GM12878 (cell line): ENCODE results near the gene USP38. TPM values are rescaled to one million over a fixed set of nuclear protein-coding genes. Genes with fewer than 3 reads are reported as not detected.

Experiments used
- ATAC-seq: fragments of 200-7000 bp; cut with Tn5 transposase; 3 replicates; pipeline ENCODE4 v1.9.1; 2020; ENCODE audit warnings: mild to moderate bottlenecking, moderate library complexity
- BruUV-seq: library from RNA; stranded (reverse); fragments of 400-500 nt; replicated peaks from 2 replicates; lab custom pipeline; 2021; lab: Mats Ljungman, UMichigan
- CTCF ChIA-PET: fragments of 300-600 bp; sonication (Branson Sonifier 250); formaldehyde crosslinking; extraction: SDS; loops from one replicate; lab custom pipeline; 2021; ENCODE audit warnings: inconsistent platforms; lab: Yijun Ruan, JAX
- POLR2A ChIA-PET: fragments of 350-600 bp; formaldehyde crosslinking; extraction: SDS; loops from one replicate; lab custom pipeline; 2021; ENCODE audit warnings: inconsistent platforms; lab: Charles Lee
- RAD21 ChIA-PET: fragments of 300-600 bp; sonication (Branson Sonifier 250); formaldehyde crosslinking; loops from one replicate; lab custom pipeline; 2023; ENCODE audit warnings: antibody characterized with exemption; ENCODE audit not compliant: unreplicated experiment; lab: Charles Lee
- SMC1A ChIA-PET: fragments of 300-600 bp; sonication (Branson Sonifier 250); formaldehyde crosslinking; loops from one replicate; lab custom pipeline; 2023; ENCODE audit not compliant: unreplicated experiment, uncharacterized antibody; lab: Charles Lee
- DNase-seq: peaks from one replicate; pipeline ENCODE4 v3.0.0-alpha.2; 2011; ENCODE audit warnings: low read depth, low spot score
- FAIRE-seq: peaks from 3 replicates; lab custom pipeline; 2011; peaks lifted over from hg19 to GRCh38; lab: Jason Lieb, UNC
- H2AFZ ChIP-seq: 2 replicates; pipeline ENCODE4 v1.6.0; 2011; ENCODE audit warnings: low read depth, low read length, control low read depth; ENCODE audit not compliant: control insufficient read depth
- H3K27ac ChIP-seq: 2 replicates; pipeline ENCODE4 v1.5.1; 2011; ENCODE audit warnings: control low read depth; ENCODE audit not compliant: control insufficient read depth, insufficient read depth
- H3K27me3 ChIP-seq, 2 experiments: replicated peaks in 1 of 2; 2 replicates each; pipeline versions ENCODE4 v1.6.0 to v1.6.1; 2011; ENCODE audit warnings: low read length in 1 of 2; ENCODE audit not compliant: control insufficient read depth in 2 of 2, insufficient read depth in 2 of 2
- H3K36me3 ChIP-seq, 2 experiments: 2 replicates each; pipeline ENCODE4 v1.5.1; 2011; ENCODE audit warnings: low read length in 1 of 2; ENCODE audit not compliant: control insufficient read depth in 2 of 2, insufficient read depth in 2 of 2
- H3K4me1 ChIP-seq: 2 replicates; pipeline ENCODE4 v1.6.1; 2011; ENCODE audit warnings: mild to moderate bottlenecking, low read length, moderate library complexity, mixed read lengths; ENCODE audit not compliant: control insufficient read depth, insufficient read depth
- H3K4me2 ChIP-seq: 2 replicates; pipeline ENCODE4 v1.6.0; 2011; ENCODE audit warnings: control low read depth; ENCODE audit not compliant: control insufficient read depth, insufficient read depth
- H3K4me3 ChIP-seq: fragments of 200-600 bp; sonication (generic); 2 replicates; pipeline ENCODE4 v1.5.1; 2016
- H3K79me2 ChIP-seq: 2 replicates; pipeline ENCODE4 v1.6.0; 2011; ENCODE audit warnings: low read length; ENCODE audit not compliant: control insufficient read depth, insufficient read depth
- H3K9ac ChIP-seq: 2 replicates; pipeline ENCODE4 v1.8.0; 2011; ENCODE audit warnings: low read length, control low read depth, mixed read lengths; ENCODE audit not compliant: control insufficient read depth, insufficient read depth
- H3K9me3 ChIP-seq: replicated peaks from 3 replicates; pipeline ENCODE4 v1.5.1; 2011; ENCODE audit warnings: mild to moderate bottlenecking, low read length; ENCODE audit not compliant: control insufficient read depth, insufficient read depth
- H4K20me1 ChIP-seq: 2 replicates; pipeline ENCODE4 v1.6.0; 2011; ENCODE audit not compliant: control insufficient read depth, insufficient read depth
- ASH2L ChIP-seq: fragments of 300-600, 200-600 bp; sonication (generic); IDR thresholded peaks from 2 replicates; pipeline ENCODE4 v1.6.1; 2017; ENCODE audit warnings: low read depth, mild to moderate bottlenecking, borderline replicate concordance
- BRCA1 ChIP-seq: IDR thresholded peaks from 2 replicates; pipeline ENCODE4 v1.6.1; 2011; ENCODE audit warnings: low read depth, low read length, improper control_type of control experiment
- DPF2 ChIP-seq: fragments of 450-650 bp; IDR thresholded peaks from 2 replicates; pipeline ENCODE4 v1.6.1; 2017; ENCODE audit warnings: mild to moderate bottlenecking
- EGR1 ChIP-seq, 2 experiments: IDR thresholded peaks; 1 replicate in 1 of 2; 2 replicates in 1 of 2; pipeline ENCODE4 v1.6.1; 2011 to 2012; ENCODE audit warnings: low read depth in 2 of 2, low read length in 2 of 2, borderline replicate concordance in 1 of 2, mild to moderate bottlenecking in 1 of 2, moderate library complexity in 1 of 2
- EP300 ChIP-seq, 2 experiments: fragments of 150-350 bp in 1 of 2; IDR thresholded peaks; 2 replicates each; pipeline ENCODE4 v1.6.1; 2011 to 2012; ENCODE audit warnings: low read depth in 2 of 2, low read length in 2 of 2, borderline replicate concordance in 1 of 2, improper control_type of control experiment in 1 of 2, inconsistent platforms in 1 of 2; ENCODE audit not compliant: control insufficient read depth in 1 of 2
- NFIC ChIP-seq: IDR thresholded peaks from 2 replicates; pipeline ENCODE4 v1.6.1; 2012; ENCODE audit warnings: low read depth, mild to moderate bottlenecking, inconsistent platforms, low read length, moderate library complexity
- NFYA ChIP-seq: IDR thresholded peaks from 2 replicates; pipeline ENCODE4 v1.6.1; 2011; ENCODE audit warnings: low read depth, mild to moderate bottlenecking, low read length, improper control_type of control experiment, borderline replicate concordance
- NR2C2 ChIP-seq: IDR thresholded peaks from 2 replicates; pipeline ENCODE4 v1.6.1; 2011; ENCODE audit warnings: borderline replicate concordance, low read depth; ENCODE audit not compliant: control insufficient read depth, insufficient read length
- PAX5 ChIP-seq: IDR thresholded peaks from 2 replicates; pipeline ENCODE4 v1.6.1; 2011; ENCODE audit warnings: low read depth, low read length, borderline replicate concordance
- PML ChIP-seq: IDR thresholded peaks from 2 replicates; pipeline ENCODE4 v1.6.1; 2012; ENCODE audit warnings: low read length, inconsistent platforms
- RELA ChIP-seq: fragments of 450-650 bp; IDR thresholded peaks from 2 replicates; pipeline ENCODE4 v1.8.0; 2014; ENCODE audit warnings: borderline replicate concordance; ENCODE audit not compliant: partially characterized antibody
- SIN3A ChIP-seq: IDR thresholded peaks from 2 replicates; pipeline ENCODE4 v1.6.1; 2012; ENCODE audit warnings: low read depth, low read length, improper control_type of control experiment
- SKIL ChIP-seq: fragments of 450-650 bp; IDR thresholded peaks from 2 replicates; pipeline ENCODE4 v1.6.1; 2017; ENCODE audit warnings: mild to moderate bottlenecking, low read depth, inconsistent platforms; ENCODE audit not compliant: poor library complexity, severe bottlenecking
- STAT1 ChIP-seq: fragments of 450-650 bp; conservative IDR thresholded peaks from 2 replicates; pipeline ENCODE4 v1.6.1; 2014; ENCODE audit warnings: antibody characterized with exemption, mild to moderate bottlenecking
- TBL1XR1 ChIP-seq: IDR thresholded peaks from 2 replicates; pipeline ENCODE4 v1.6.1; 2012; ENCODE audit warnings: low read depth, low read length, improper control_type of control experiment
- TCF7 ChIP-seq: IDR thresholded peaks from 2 replicates; pipeline ENCODE4 v1.6.1; 2014; ENCODE audit warnings: antibody characterized with exemption, borderline replicate concordance
- USF1 ChIP-seq: IDR thresholded peaks from 2 replicates; pipeline ENCODE4 v1.6.1; 2011; ENCODE audit warnings: borderline replicate concordance, low read depth, mild to moderate bottlenecking, moderate library complexity, mixed read lengths, low read length; ENCODE audit not compliant: insufficient read depth; ENCODE audit errors: extremely low read length
- WGBS: methylation state at CpG from one replicate; pipeline ENCODE4 v1.1.6; 2016; ENCODE audit warnings: low lambda C conversion rate; ENCODE audit not compliant: insufficient replicate concordance, insufficient coverage; ENCODE audit errors: missing lambda C conversion rate; 5-methylcytosine and 5-hydroxymethylcytosine counted together
- in situ Hi-C: fragments of 300-500 bp; cut with MboI; formaldehyde crosslinking; loops from 9 replicates; pipeline ENCODE4 v1.14.3; 2018; ENCODE audit warnings: mixed read lengths
- intact Hi-C: fragments of 100-400 bp; cut with micrococcal nuclease; formaldehyde crosslinking; loops from one replicate; pipeline ENCODE4 v1.14.2; 2022; ENCODE audit not compliant: unreplicated experiment
- polyA plus RNA-seq, 11 experiments: library from polyadenylated mRNA; depleted of rRNA in 4 of 11; unstranded in 6 of 11; stranded (reverse) in 5 of 11; fragments of >200 nt; fragmentation: Nextera tagmentation in 4 of 11; fragmentation: Illumina TruSeq in 1 of 11; extraction: Ambion mirVana in 4 of 11; extraction: Trizol in 1 of 11; gene quantifications; 1 replicate in 1 of 11; 2 replicates in 10 of 11; pipeline versions ENCODE4 v1.2.1 to v1.2.3, GENCODE V29; 2011 to 2016; ENCODE audit warnings: inconsistent platforms in 2 of 11, missing spikeins in 2 of 11, low read depth in 1 of 11
- total RNA-seq, 4 experiments: library from RNA; depleted of rRNA in 3 of 4; stranded (reverse); fragments of >200 nt in 3 of 4; fragmentation: Illumina TruSeq in 1 of 4; extraction: Trizol in 1 of 4; gene quantifications; 2 replicates each; pipeline versions ENCODE4 v1.2.1 to v1.2.3, GENCODE V29; 2013 to 2021
- TF ChIP-seq, protein P1 (sequence below): fragments of 450-650 bp; conservative IDR thresholded peaks from 2 replicates; pipeline ENCODE4 v1.6.1; 2017; ENCODE audit warnings: mild to moderate bottlenecking, moderate library complexity

USP38 gene
- total and polyA plus RNA-seq, 10 of the 15 experiments (the other 5 are each of a cell fraction or from before 2014, with no cell fraction given), result 4.4 to 19.0 (median 14.7) TPM

- TF ChIP-seq SKIL (no peak), RELA (no peak), BRCA1 (no peak), PML (peak; percentile 80), NFIC (no peak), ASH2L (peak; percentile 32; the same call in 1 of the 2 replicates), DPF2 (peak; percentile 63), EGR1 (IDR thresholded peaks at IDR 0.05; ENCODE audit: borderline replicate concordance in 1 of 2, low read depth in 2 of 2, low read length in 2 of 2) (peak in 1 of 2 experiments; percentile 68; a peak in 1 of 3 replicates)
Measured at GRCh38 chr4:143184503-143185252, at the start of gene USP38 (continued).

GRCh38 chr4:143135358-143135757 is 49.4 kb upstream of the USP38 start:
- intact Hi-C loops, result no loop called here
- Histone ChIP-seq H4K20me1 (no peaks in the 10 kb centered on the region), H3K79me2 (no peaks in the 10 kb centered on the region), H3K27ac (no peak overlapping the region), H3K27me3 (no peaks in the 10 kb centered on the region), H3K4me1 (no peaks in the 10 kb centered on the region), H3K9me3 (no peaks in the 10 kb centered on the region), H3K4me2 (no peak overlapping the region), H2AFZ (no peak overlapping the region), H3K36me3 (no peaks in the 10 kb centered on the region), H3K9ac (no peak overlapping the region), H3K4me3 (no peak overlapping the region)
- in situ Hi-C loops, result no loop called here
- BruUV-seq, result no TSS peak
- ChIA-PET SMC1A (no interaction called here), POLR2A (no interaction called here), RAD21 (no interaction called here), CTCF (no interaction called here)
- WGBS, result 45% methylated on average over 5 of the region's 5 CpGs
- ATAC-seq, result no peak
- DNase-seq, result no peak
- no peak for FAIRE-seq
- TF ChIP-seq TCF7 (no peak), PAX5 (no peak), TBL1XR1 (no peak), STAT1 (no peak), USF1 (no peak), SIN3A (no peak), EP300 (IDR thresholded peaks at IDR 0.05; ENCODE audit: borderline replicate concordance in 1 of 2, control insufficient read depth in 1 of 2, low read depth in 2 of 2, low read length in 2 of 2) (no peak), NFYA (no peak), NR2C2 (no peak)
- TF ChIP-seq, protein P1, sequence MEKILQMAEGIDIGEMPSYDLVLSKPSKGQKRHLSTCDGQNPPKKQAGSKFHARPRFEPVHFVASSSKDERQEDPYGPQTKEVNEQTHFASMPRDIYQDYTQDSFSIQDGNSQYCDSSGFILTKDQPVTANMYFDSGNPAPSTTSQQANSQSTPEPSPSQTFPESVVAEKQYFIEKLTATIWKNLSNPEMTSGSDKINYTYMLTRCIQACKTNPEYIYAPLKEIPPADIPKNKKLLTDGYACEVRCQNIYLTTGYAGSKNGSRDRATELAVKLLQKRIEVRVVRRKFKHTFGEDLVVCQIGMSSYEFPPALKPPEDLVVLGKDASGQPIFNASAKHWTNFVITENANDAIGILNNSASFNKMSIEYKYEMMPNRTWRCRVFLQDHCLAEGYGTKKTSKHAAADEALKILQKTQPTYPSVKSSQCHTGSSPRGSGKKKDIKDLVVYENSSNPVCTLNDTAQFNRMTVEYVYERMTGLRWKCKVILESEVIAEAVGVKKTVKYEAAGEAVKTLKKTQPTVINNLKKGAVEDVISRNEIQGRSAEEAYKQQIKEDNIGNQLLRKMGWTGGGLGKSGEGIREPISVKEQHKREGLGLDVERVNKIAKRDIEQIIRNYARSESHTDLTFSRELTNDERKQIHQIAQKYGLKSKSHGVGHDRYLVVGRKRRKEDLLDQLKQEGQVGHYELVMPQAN, result no peak
